Activated effector memory CD4-positive, alpha-beta T cell treated with Interleukin-2 at 50 U/mL for 16 hours (primary cell): ENCODE data around the gene PLA2G4D.
A peak's percentile ranks its signal among the peaks of the same experiment; 100 is the strongest.

Experiments used
- DNase-seq: peaks from one replicate; pipeline ENCODE4 v3.0.0-alpha.2; 2020

The PLA2G4D gene

GRCh38 chr15:42094512-42094963 is at the start of gene PLA2G4D:
TSS of gene PLA2G4D (minus strand) at chr15:42094562. CDS start at chr15:42094459, 103 bp downstream.
- no peak for DNase-seq

GRCh38 chr15:42143356-42143755 is 49.0 kb upstream of the PLA2G4D start:
- DNase-seq = no peak

- DNase-seq = no peak
These were observed 47.7 kb upstream of the PLA2G4D start for GRCh38 chr15:42141795-42142667.

GRCh38 chr15:42141246-42141645 is 46.9 kb upstream of the PLA2G4D start:
- no peak for DNase-seq

- no peak for DNase-seq
These were observed 46.2 kb upstream of the PLA2G4D start for GRCh38 chr15:42140383-42141070.

GRCh38 chr15:42139596-42139995 is 45.2 kb upstream of the PLA2G4D start:
- no peak for DNase-seq

GRCh38 chr15:42138968-42139386 is 44.6 kb upstream of the PLA2G4D start:
- DNase-seq = no peak

- no peak for DNase-seq
These were observed 44.0 kb upstream of the PLA2G4D start for GRCh38 chr15:42138411-42138810.

- no peak for DNase-seq
These were observed 43.3 kb upstream of the PLA2G4D start for GRCh38 chr15:42137461-42138261.

GRCh38 chr15:42136513-42136912 is 42.2 kb upstream of the PLA2G4D start:
- DNase-seq = no peak

- DNase-seq = no peak
These were observed 41.0 kb upstream of the PLA2G4D start for GRCh38 chr15:42135351-42135750.

GRCh38 chr15:42134617-42135245 is 40.4 kb upstream of the PLA2G4D start:
- DNase-seq = no peak

GRCh38 chr15:42133886-42134502 is 39.6 kb upstream of the PLA2G4D start:
- peak; percentile 10 for DNase-seq

- no peak for DNase-seq
These were observed 39.0 kb upstream of the PLA2G4D start for GRCh38 chr15:42133356-42133755.

- no peak for DNase-seq
These were observed 37.8 kb upstream of the PLA2G4D start for GRCh38 chr15:42131826-42132806.

- DNase-seq = no peak
These were observed 36.6 kb upstream of the PLA2G4D start for GRCh38 chr15:42131006-42131405.

GRCh38 chr15:42130246-42130986 is 36.1 kb upstream of the PLA2G4D start:
- DNase-seq = no peak

- no peak for DNase-seq
These were observed 35.0 kb upstream of the PLA2G4D start for GRCh38 chr15:42129364-42129763.

GRCh38 chr15:42128476-42128875 is 34.1 kb upstream of the PLA2G4D start:
- DNase-seq = no peak

- no peak for DNase-seq
These were observed 29.2 kb upstream of the PLA2G4D start for GRCh38 chr15:42123546-42123945.
